HUES48 (cell line): ENCODE results near the gene KRT9.
"Not testable (repeated sequence)": the region's sequence is repeated elsewhere in the genome, so short reads cannot be mapped to it uniquely, and the experiment has no call there.

Experiments
- H3K27ac ChIP-seq: one replicate; pipeline ENCODE4 v1.7.0; 2013; ENCODE audit warnings: low read depth, low read length, inconsistent platforms
- H3K27me3 ChIP-seq: 2 replicates; pipeline ENCODE4 v1.6.1; 2013; ENCODE audit warnings: mild to moderate bottlenecking, low read length; ENCODE audit not compliant: control insufficient read depth, insufficient read depth
- H3K36me3 ChIP-seq: 2 replicates; pipeline ENCODE4 v1.6.1; 2013; ENCODE audit warnings: low read length; ENCODE audit not compliant: control insufficient read depth, insufficient read depth
- H3K4me1 ChIP-seq: 2 replicates; pipeline ENCODE4 v1.6.1; 2013; ENCODE audit warnings: mild to moderate bottlenecking, low read length; ENCODE audit not compliant: control insufficient read depth, insufficient read depth
- H3K4me3 ChIP-seq: 2 replicates; pipeline ENCODE4 v1.5.1; 2013; ENCODE audit warnings: mild to moderate bottlenecking, low read depth, low read length
- H3K9ac ChIP-seq: 2 replicates; pipeline ENCODE4 v1.6.1; 2013; ENCODE audit warnings: mild to moderate bottlenecking, low read depth, low read length, moderate library complexity
- H3K9me3 ChIP-seq: 2 replicates; pipeline ENCODE4 v1.6.1; 2013; ENCODE audit warnings: low read length; ENCODE audit not compliant: control insufficient read depth, insufficient read depth

The KRT9 gene

DNA sequence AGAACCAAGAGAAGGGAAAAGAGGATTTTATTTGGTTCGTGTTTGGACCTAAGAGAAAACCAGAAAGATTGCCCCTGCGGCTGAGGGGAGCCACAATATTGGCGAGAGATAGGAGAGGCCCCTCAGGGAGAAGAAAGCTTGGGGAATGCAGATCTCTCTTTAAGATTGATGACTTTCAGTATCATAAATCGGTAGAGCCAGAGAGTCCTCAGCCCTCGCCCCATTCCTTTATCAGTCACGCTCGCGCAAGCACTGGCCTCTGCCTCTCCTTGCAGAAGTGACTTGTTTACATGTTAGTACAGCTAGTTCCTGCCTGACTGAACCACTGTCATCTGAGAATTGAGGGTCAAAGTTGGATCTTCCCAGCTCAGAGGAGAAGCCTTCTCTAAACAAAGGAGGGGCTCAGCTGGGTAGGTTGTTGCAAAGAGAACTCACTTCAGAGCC is 22.2 kb downstream of the KRT9 start:
- Histone ChIP-seq H3K9me3 (no peaks in the 10 kb centered on the region), H3K27me3 (peaks cover 4% of the 10 kb centered on the region; the same call in 1 of the 2 replicates), H3K27ac (peak overlapping the region; percentile 77)

DNA sequence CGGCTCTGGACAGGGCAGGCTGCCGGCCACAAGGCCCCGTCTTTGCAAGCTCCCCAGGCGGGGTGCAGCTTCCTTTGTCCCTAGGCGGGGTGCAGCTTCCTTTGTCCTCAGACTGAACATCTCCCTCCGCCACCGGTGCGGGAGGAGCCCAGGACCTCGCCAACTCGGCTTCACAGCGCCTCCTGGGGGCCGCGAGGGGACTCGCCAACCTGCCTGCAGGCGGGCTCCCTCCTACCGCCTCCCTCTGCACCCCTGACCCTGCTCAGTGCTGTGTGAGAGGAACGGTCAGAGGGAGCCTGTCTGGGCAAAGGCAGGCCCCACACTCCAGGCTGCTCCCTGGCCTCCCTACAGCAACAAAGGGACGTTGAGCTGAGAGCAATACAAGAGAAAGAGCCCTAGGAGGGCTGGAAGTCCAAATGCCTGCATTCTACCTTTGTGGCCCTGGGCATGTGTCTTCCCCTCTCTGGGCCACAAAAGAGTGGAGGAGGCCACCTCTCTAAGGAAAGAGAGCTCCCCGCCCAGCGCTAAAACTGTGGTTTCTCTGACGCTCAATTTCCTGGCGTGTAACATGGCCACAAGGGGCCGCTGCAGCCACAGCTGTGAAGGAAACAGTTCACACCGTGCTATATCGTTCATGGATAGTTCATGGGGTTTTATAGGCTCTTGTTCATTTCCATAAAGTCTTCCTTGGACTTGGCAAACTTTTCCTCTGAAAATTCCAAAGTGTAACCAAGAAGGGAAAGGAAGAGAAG is 22.8 kb downstream of the KRT9 start:
- Histone ChIP-seq H3K27ac (peak overlapping the region; percentile 77), H3K27me3 (peaks cover 4% of the 10 kb centered on the region; the same call in 1 of the 2 replicates), H3K4me3 (peak overlapping the region; percentile 47; the same call in 1 of the 2 replicates), H3K9me3 (no peaks in the 10 kb centered on the region), H3K9ac (peak overlapping the region; percentile 57; the same call in 1 of the 2 replicates), H3K4me1 (peaks cover 26% of the 10 kb centered on the region), H3K36me3 (no peaks in the 10 kb centered on the region)

More for the DNA sequence above, 22.2 kb downstream of the KRT9 start:
- H3K4me3 ChIP-seq: no peak overlapping the region
- H3K36me3 ChIP-seq: no peaks in the 10 kb centered on the region
- H3K4me1 ChIP-seq: peaks cover 30% of the 10 kb centered on the region
- no peak overlapping the region for H3K9ac ChIP-seq

- Histone ChIP-seq H3K4me3 (peak overlapping the region; percentile 31; the same call in 1 of the 2 replicates), H3K27ac (no peak overlapping the region), H3K9me3 (no peaks in the 10 kb centered on the region), H3K4me1 (peaks cover 24% of the 10 kb centered on the region), H3K27me3 (peaks cover 4% of the 10 kb centered on the region; the same call in 1 of the 2 replicates), H3K9ac (peak overlapping the region; percentile 26; the same call in 1 of the 2 replicates), H3K36me3 (no peaks in the 10 kb centered on the region)
Observed at GRCh38 chr17:41547921-41548843, 23.7 kb downstream of the KRT9 start.

GRCh38 chr17:41547378-41547841 is 24.4 kb downstream of the KRT9 start:
- Histone ChIP-seq H3K4me1 (peaks cover 24% of the 10 kb centered on the region), H3K27me3 (peaks cover 4% of the 10 kb centered on the region; the same call in 1 of the 2 replicates), H3K4me3 (no peak overlapping the region), H3K27ac (no peak overlapping the region), H3K9ac (no peak overlapping the region), H3K9me3 (no peaks in the 10 kb centered on the region), H3K36me3 (no peaks in the 10 kb centered on the region)

- Histone ChIP-seq H3K27me3 (peaks cover 4% of the 10 kb centered on the region; the same call in 1 of the 2 replicates), H3K9ac (no peak overlapping the region), H3K4me3 (no peak overlapping the region), H3K9me3 (no peaks in the 10 kb centered on the region), H3K36me3 (no peaks in the 10 kb centered on the region), H3K27ac (no peak overlapping the region), H3K4me1 (peaks cover 24% of the 10 kb centered on the region)
Observed at GRCh38 chr17:41546819-41547218, 25.0 kb downstream of the KRT9 start.

DNA sequence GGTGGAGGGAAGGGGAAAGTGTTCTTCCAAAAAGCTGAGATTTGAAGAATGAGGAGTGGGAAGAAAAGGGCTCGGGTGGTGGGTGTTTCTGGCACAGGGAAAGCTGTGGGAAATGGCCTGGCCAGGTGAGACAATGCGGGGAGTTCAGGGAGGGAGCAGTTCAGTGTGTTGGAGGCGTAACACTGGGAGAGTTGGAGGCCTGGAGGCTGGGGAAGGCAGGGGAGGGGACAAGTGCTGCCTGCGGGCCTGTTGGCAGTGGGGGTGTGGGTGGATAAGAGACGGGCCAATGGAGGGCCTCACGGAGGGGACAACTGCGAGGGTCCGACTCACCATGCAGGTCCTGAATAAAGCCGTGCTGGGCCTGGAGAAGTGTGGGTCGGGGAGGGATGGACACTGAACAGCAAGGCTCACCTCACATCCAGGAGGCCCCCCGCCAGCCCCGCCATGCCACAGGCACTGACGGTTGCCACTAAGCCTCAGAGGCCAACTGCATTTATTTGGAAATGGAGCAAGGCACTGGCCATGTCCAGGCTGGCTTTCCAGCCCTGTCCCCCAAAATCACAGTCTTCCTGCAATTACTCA is 25.9 kb downstream of the KRT9 start:
- Histone ChIP-seq H3K4me1 (peaks cover 24% of the 10 kb centered on the region), H3K9me3 (no peaks in the 10 kb centered on the region), H3K9ac (no peak overlapping the region), H3K27me3 (peaks cover 4% of the 10 kb centered on the region; the same call in 1 of the 2 replicates), H3K4me3 (no peak overlapping the region), H3K36me3 (no peaks in the 10 kb centered on the region), H3K27ac (no peak overlapping the region)

GRCh38 chr17:41544935-41545334 is 26.9 kb downstream of the KRT9 start:
- Histone ChIP-seq H3K36me3 (no peaks in the 10 kb centered on the region), H3K9ac (no peak overlapping the region), H3K27me3 (peaks cover 4% of the 10 kb centered on the region; the same call in 1 of the 2 replicates), H3K9me3 (no peaks in the 10 kb centered on the region), H3K27ac (peak overlapping the region; percentile 53), H3K4me1 (peaks cover 24% of the 10 kb centered on the region), H3K4me3 (no peak overlapping the region)

DNA sequence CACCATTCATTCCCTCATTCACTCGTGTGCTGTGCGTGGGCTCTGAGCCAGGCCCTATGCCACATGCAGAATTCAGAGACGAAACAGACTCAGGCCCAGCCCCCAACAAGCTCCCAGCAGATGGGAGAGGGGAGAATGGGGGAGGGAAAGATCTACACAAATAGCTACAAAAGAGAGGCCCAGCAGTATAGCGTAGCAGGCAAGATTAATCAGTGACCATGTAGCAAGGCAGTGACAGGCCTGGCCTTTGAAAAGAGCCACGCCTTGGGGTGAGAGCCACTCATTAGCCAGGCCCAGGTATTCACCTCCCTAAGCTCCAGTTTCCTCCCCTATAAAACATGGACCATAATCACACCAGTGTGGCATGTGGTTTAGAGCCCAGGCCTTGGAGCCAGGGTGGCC is 27.4 kb downstream of the KRT9 start:
- peaks cover 24% of the 10 kb centered on the region for H3K4me1 ChIP-seq
- H3K9ac ChIP-seq: no peak overlapping the region
- H3K27ac ChIP-seq: peak overlapping the region; percentile 53
- H3K9me3 ChIP-seq: no peaks in the 10 kb centered on the region
- no peaks in the 10 kb centered on the region for H3K36me3 ChIP-seq
- no peak overlapping the region for H3K4me3 ChIP-seq
- H3K27me3 ChIP-seq: peaks cover 4% of the 10 kb centered on the region; the same call in 1 of the 2 replicates

DNA sequence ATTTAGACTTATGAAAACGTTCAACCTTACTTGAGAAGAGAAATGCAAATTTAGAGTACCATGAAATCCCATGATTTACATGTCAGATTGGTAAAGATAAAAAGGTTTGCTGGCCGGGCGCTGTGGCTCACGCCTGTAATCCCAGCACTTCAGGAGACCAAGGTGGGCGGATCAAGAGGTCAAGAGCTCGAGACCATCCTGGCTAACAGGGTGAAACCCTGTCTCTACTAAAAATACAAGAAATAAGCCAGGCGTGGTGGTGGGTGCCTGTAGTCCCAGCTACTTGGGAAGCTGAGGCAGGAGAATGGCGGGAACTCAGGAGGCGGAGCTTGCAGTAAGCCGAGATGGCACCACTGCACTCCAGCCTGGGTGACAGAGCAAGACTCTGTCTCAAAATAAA is 29.1 kb downstream of the KRT9 start:
- not testable (repeated sequence) for H3K27me3 ChIP-seq, H3K36me3 ChIP-seq, H3K4me3 ChIP-seq, H3K27ac ChIP-seq, H3K9ac ChIP-seq, H3K9me3 ChIP-seq
- peaks cover 21% of the 10 kb centered on the region; the same call in 1 of the 2 replicates for H3K4me1 ChIP-seq

DNA sequence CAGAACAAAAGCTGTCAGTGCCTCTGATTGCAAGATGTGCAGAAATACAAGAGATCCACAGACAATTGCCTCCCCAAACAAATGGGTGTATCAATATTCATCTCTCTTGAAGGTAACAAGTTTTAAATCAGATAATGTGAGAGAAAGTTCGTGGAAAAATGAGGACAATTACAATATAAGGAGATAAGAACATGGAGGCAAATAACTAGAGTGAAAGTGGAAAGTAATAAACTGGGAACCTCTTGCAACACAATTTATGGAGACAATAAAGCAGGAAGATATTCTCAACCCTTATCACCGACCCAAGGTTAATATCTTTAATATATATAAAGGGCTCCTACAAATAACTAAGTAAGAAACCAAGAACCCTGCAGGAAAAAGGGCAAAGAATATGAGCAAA is 29.5 kb downstream of the KRT9 start:
- Histone ChIP-seq H3K27ac (no peak overlapping the region), H3K9me3 (no peaks in the 10 kb centered on the region), H3K4me1 (peaks cover 17% of the 10 kb centered on the region; the same call in 1 of the 2 replicates), H3K36me3 (no peaks in the 10 kb centered on the region), H3K9ac (no peak overlapping the region), H3K27me3 (no peaks in the 10 kb centered on the region), H3K4me3 (no peak overlapping the region)
